ENCODE data around the gene TBL3. TPM values are rescaled to one million over a fixed set of nuclear protein-coding genes. Genes with fewer than 3 reads are reported as not detected.

Gene TBL3
- total RNA-seq, 1 experiment from 2014 or later = 68.9 TPM

DNA sequence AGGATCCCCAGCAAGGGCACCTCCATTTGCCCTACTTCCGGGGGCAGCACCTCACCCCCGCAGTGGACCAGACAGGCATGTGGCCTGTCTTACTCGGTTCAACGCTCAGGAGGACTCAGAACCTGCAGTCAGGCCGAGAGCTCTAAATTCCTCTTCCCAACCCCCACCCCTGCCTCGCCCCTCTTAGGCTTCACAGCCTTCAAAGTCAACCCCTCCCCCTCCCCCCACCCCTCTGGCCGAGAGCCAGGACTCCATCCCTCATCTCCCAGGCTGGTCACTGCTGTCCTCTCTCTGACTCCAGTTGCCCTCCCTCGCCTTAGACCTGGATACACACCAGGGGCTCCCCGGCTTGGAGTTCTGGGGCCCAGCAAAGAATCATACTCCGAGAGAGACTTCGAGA, 45.6 kb upstream of the TBL3 start:
- Histone ChIP-seq H3K79me2 (ENCODE audit: insufficient read depth, low read length) (no peaks in the 10 kb centered on the region), H3K9ac (ENCODE audit: low read length) (no peak overlapping the region), H4K20me1 (ENCODE audit: insufficient read depth) (no peaks in the 10 kb centered on the region), H3K4me2 (ENCODE audit: low read length) (no peak overlapping the region), H2AFZ (ENCODE audit: low read depth, low read length, poor library complexity, severe bottlenecking) (no peak overlapping the region), H3K27ac (ENCODE audit: low read depth, low read length) (no peak overlapping the region), H3K4me1 (ENCODE audit: control insufficient read depth in 1 of 2, insufficient read depth in 2 of 2, low read length in 2 of 2) (peaks cover 22 to 35% of the 10 kb centered on the region in 2 experiments), H3K9me3 (ENCODE audit: control insufficient read depth in 1 of 2, insufficient read depth in 1 of 2, low read depth in 1 of 2, low read length in 2 of 2) (no peaks in the 10 kb centered on the region), H3K27me3 (ENCODE audit: insufficient read depth, low read length) (no peaks in the 10 kb centered on the region), H3K4me3 (replicated peaks in 1 of 2; ENCODE audit: low read depth in 1 of 2, low read length in 2 of 2) (no peak overlapping the region), H3K9me2 (ENCODE audit: insufficient read depth) (no peaks in the 10 kb centered on the region), H3K36me3 (ENCODE audit: control insufficient read depth in 1 of 2, insufficient read depth in 2 of 2, low read length in 2 of 2) (no peaks in the 10 kb centered on the region)
- DNase-seq (ENCODE audit: low read depth, low spot score) (no peak), ATAC-seq (no peak)
- ChIA-PET RAD21 (ENCODE audit: low non-redundant PET in 1 of 2, low total read pairs in 2 of 2, uncharacterized antibody in 2 of 2, unreplicated experiment in 2 of 2) (no interaction called here), POLR2A (no interaction called here), CTCF (interaction anchor here (1.0 kb wide), 1 partner anchor 62 kb away, joined by 3 read pairs; no protein-coding TSS in a partner anchor)
- no peak for TF ChIP-seq SIN3A (IDR thresholded peaks at IDR 0.05; ENCODE audit: low read depth)
- TF ChIP-seq, protein P1, sequence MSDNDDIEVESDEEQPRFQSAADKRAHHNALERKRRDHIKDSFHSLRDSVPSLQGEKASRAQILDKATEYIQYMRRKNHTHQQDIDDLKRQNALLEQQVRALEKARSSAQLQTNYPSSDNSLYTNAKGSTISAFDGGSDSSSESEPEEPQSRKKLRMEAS (IDR thresholded peaks at IDR 0.05) = no peak
- no peak for TF ChIP-seq RAD21 (IDR thresholded peaks at IDR 0.05; ENCODE audit: low read depth)
- TF ChIP-seq ZFX (IDR thresholded peaks at IDR 0.05) = no peak
- TF ChIP-seq CEBPB (IDR thresholded peaks at IDR 0.05; ENCODE audit: low read depth) = no peak
- TF ChIP-seq, protein P2, sequence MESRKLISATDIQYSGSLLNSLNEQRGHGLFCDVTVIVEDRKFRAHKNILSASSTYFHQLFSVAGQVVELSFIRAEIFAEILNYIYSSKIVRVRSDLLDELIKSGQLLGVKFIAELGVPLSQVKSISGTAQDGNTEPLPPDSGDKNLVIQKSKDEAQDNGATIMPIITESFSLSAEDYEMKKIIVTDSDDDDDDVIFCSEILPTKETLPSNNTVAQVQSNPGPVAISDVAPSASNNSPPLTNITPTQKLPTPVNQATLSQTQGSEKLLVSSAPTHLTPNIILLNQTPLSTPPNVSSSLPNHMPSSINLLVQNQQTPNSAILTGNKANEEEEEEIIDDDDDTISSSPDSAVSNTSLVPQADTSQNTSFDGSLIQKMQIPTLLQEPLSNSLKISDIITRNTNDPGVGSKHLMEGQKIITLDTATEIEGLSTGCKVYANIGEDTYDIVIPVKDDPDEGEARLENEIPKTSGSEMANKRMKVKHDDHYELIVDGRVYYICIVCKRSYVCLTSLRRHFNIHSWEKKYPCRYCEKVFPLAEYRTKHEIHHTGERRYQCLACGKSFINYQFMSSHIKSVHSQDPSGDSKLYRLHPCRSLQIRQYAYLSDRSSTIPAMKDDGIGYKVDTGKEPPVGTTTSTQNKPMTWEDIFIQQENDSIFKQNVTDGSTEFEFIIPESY (IDR thresholded peaks at IDR 0.05; ENCODE audit: extremely low read depth, insufficient replicate concordance, low read length) = no peak
- TF ChIP-seq TCF7L2 (IDR thresholded peaks at IDR 0.05; ENCODE audit: borderline replicate concordance, extremely low read depth, insufficient read depth, insufficient read length) = no peak
- TF ChIP-seq POLR2AphosphoS5 (IDR thresholded peaks at IDR 0.05; ENCODE audit: low read depth, low read length) = no peak
- no peak for TF ChIP-seq ZNF274 (IDR thresholded peaks at IDR 0.05; ENCODE audit: low read depth, low read length)
- TF ChIP-seq SRF (IDR thresholded peaks at IDR 0.05; ENCODE audit: low read depth) = no peak
- intact Hi-C loops (cut with micrococcal nuclease) = no loop called here
- no TSS peak for BruUV-seq (replicated peaks)

Measured in HCT116 (cell line).